Measurements from ENCODE around the gene JOSD1. TPM values are rescaled to one million over a fixed set of nuclear protein-coding genes. Genes with fewer than 3 reads are reported as not detected.

JOSD1 gene
- total RNA-seq, 1 experiment from 2014 or later = 43.3 TPM

Other genes starting within 250 kb of the JOSD1 start
- gene KCNJ4, start 245.7 kb downstream of the JOSD1 start, total RNA-seq (2014; rRNA removed; shearing (Covaris generic)) = 0.31 TPM in 1 of 2 replicates, not detected in the other
- gene KDELR3, start 232.8 kb downstream of the JOSD1 start, total RNA-seq (2014; rRNA removed; shearing (Covaris generic)) = 18.4 and 24.4 TPM in 2 replicates
- 241 and 273 TPM in 2 replicates for gene DDX17, start 194.6 kb downstream of the JOSD1 start, total RNA-seq (2014; rRNA removed; shearing (Covaris generic))
- gene DMC1, start 130.8 kb downstream of the JOSD1 start, total RNA-seq (2014; rRNA removed; shearing (Covaris generic)) = 0.10 and 0.28 TPM in 2 replicates
- 0.83 and 2.5 TPM in 2 replicates for gene FAM227A, start 44.6 kb downstream of the JOSD1 start, total RNA-seq (2014; rRNA removed; shearing (Covaris generic))
- 15.9 and 25.9 TPM in 2 replicates for gene CBY1, start 44.3 kb downstream of the JOSD1 start, total RNA-seq (2014; rRNA removed; shearing (Covaris generic))
- 58.0 and 67.7 TPM in 2 replicates for gene TOMM22, start 19.0 kb downstream of the JOSD1 start, total RNA-seq (2014; rRNA removed; shearing (Covaris generic))
- gene GTPBP1, start 5.0 kb upstream of the JOSD1 start, total RNA-seq (2014; rRNA removed; shearing (Covaris generic)) = 8.3 and 16.1 TPM in 2 replicates
- 61.3 and 77.4 TPM in 2 replicates for gene SUN2, start 55.1 kb upstream of the JOSD1 start, total RNA-seq (2014; rRNA removed; shearing (Covaris generic))
- gene DNAL4, start 93.2 kb upstream of the JOSD1 start, total RNA-seq (2014; rRNA removed; shearing (Covaris generic)) = 11.7 TPM in 2 replicates
- 1.9 and 2.7 TPM in 2 replicates for gene NPTXR, start 143.1 kb upstream of the JOSD1 start, total RNA-seq (2014; rRNA removed; shearing (Covaris generic))
- 20.1 and 20.9 TPM in 2 replicates for gene CBX6, start 171.3 kb upstream of the JOSD1 start, total RNA-seq (2014; rRNA removed; shearing (Covaris generic))

Measured in A172 (cell line).